Amygdala (tissue), 56 donors: Measurements from ENCODE around the gene PGC.

ENCODE experiments used
- DNase-seq, 56 donors: peaks; one replicate each; lab custom pipeline; 2025; lab: John Stamatoyannopoulos, UW

Gene PGC

GRCh38 chr6:41687501-41688175 is 59.6 kb downstream of the PGC start:
- no peak for DNase-seq
